ENCODE results near the gene TOR2A. TPM values are rescaled to one million over a fixed set of nuclear protein-coding genes. Genes with fewer than 3 reads are reported as not detected.

TOR2A gene
- total and polyA plus RNA-seq, 2 of the 8 experiments (the other 6 are each of a cell fraction or from before 2014, with no cell fraction given): 18.7 to 24.9 TPM

GRCh38 chr9:127751269-127752054 is 16.4 kb upstream of the TOR2A start:
- CTCF ChIA-PET (ENCODE audit: partially characterized antibody): interaction anchor here (0.9 kb wide), 1 partner anchor 12 kb away, joined by 4 read pairs; no protein-coding TSS in a partner anchor
- Histone ChIP-seq H3K79me1 (ENCODE audit: low read depth, low read length) (no peaks in the 10 kb centered on the region), H2BK5ac (ENCODE audit: low read depth, low read length) (no peak overlapping the region), H3K23ac (ENCODE audit: insufficient read length) (no peak overlapping the region), H2BK15ac (ENCODE audit: low read length) (no peak overlapping the region), H4K20me1 (replicated peaks in 1 of 2; ENCODE audit: control insufficient read depth in 1 of 2, insufficient read depth in 2 of 2, low read length in 2 of 2) (peaks cover 5 to 23% of the 10 kb centered on the region in 2 experiments), H3K4me2 (ENCODE audit: insufficient read depth in 1 of 2, low read depth in 2 of 2, low read length in 2 of 2) (no peak overlapping the region), H3K4ac (replicated peaks; ENCODE audit: insufficient read length, low read depth, low read length) (no peak overlapping the region), H3K4me3 (ENCODE audit: extremely low read depth in 1 of 4, insufficient read depth in 2 of 4, low read depth in 3 of 4, low read length in 4 of 4) (no peak overlapping the region), H3K14ac (ENCODE audit: insufficient read length) (no peak overlapping the region), H3K27ac (ENCODE audit: low read depth, low read length) (no peak overlapping the region), H3K27me3 (replicated peaks in 1 of 4; ENCODE audit: control insufficient read depth in 3 of 4, extremely low read depth in 1 of 4, insufficient read depth in 3 of 4, low read length in 3 of 4) (peaks cover 0 to 16% (median 8%) of the 10 kb centered on the region in 4 experiments; a peak in 6 of 7 replicates), H3K56ac (replicated peaks; ENCODE audit: insufficient read length, low read depth, low read length) (no peak overlapping the region), H3K9ac (replicated peaks in 1 of 4; ENCODE audit: extremely low read depth in 1 of 4, low read depth in 3 of 4, low read length in 3 of 4) (no peak overlapping the region), H2BK120ac (replicated peaks; ENCODE audit: low read depth, low read length) (no peak overlapping the region), H2BK12ac (ENCODE audit: low read depth, low read length) (no peak overlapping the region), H3K4me1 (replicated peaks in 1 of 4; ENCODE audit: control insufficient read depth in 3 of 4, insufficient read depth in 4 of 4, low read length in 3 of 4) (peaks cover 0 to 4% (median 1%) of the 10 kb centered on the region in 4 experiments; a peak in 4 of 7 replicates), H3K23me2 (ENCODE audit: low read depth, low read length) (peaks cover 13% of the 10 kb centered on the region; the same call in 1 of the 2 replicates), H4K8ac (ENCODE audit: extremely low read depth, insufficient read depth, low read length) (no peak overlapping the region), H4K91ac (replicated peaks; ENCODE audit: insufficient read length, low read length) (no peak overlapping the region), H3K36me3 (ENCODE audit: control insufficient read depth in 2 of 4, insufficient read depth in 4 of 4, low read length in 3 of 4) (no peaks in the 10 kb centered on the region; a peak in 2 of 8 replicates), H3K9me3 (ENCODE audit: insufficient read depth in 2 of 2, low read depth in 1 of 2, low read length in 1 of 2) (no peaks in the 10 kb centered on the region), H2AK5ac (ENCODE audit: low read depth, low read length) (no peak overlapping the region), H4K5ac (ENCODE audit: insufficient read length, low read depth, low read length) (no peak overlapping the region), H2BK20ac (ENCODE audit: low read length) (no peak overlapping the region), H2AFZ (ENCODE audit: low read length) (no peak overlapping the region), H3K79me2 (ENCODE audit: control insufficient read depth in 1 of 2, insufficient read depth in 2 of 2, low read length in 2 of 2) (no peaks in the 10 kb centered on the region), H3K18ac (ENCODE audit: extremely low read depth, low read length) (no peak overlapping the region)
- peak in 1 of 2 experiments; percentile 80 for DNase-seq (ENCODE audit: low read depth in 1 of 2, low spot score in 2 of 2)
- no peak for TF ChIP-seq GTF2F1 (IDR thresholded peaks at IDR 0.05; ENCODE audit: borderline replicate concordance, low read depth, low read length)
- TF ChIP-seq RBBP5 (IDR thresholded peaks at IDR 0.05; ENCODE audit: borderline replicate concordance, low read depth, low read length): no peak
- no peak for TF ChIP-seq BRCA1 (IDR thresholded peaks at IDR 0.05; ENCODE audit: low read depth, low read length)
- peak; percentile 81 to 89; a peak in 3 of 4 replicates for TF ChIP-seq SIN3A (conservative IDR thresholded peaks at IDR 0.05 in 1 of 2, IDR thresholded peaks at IDR 0.05 in 1 of 2; ENCODE audit: low read depth in 1 of 2, low read length in 2 of 2)
- FAIRE-seq: peak; percentile 7
- WGBS, 2 experiments (ENCODE audit: extremely low coverage in 1 of 2, insufficient coverage in 1 of 2, insufficient read length in 1 of 2, insufficient replicate concordance in 2 of 2, low coverage in 1 of 2, low lambda C conversion rate in 2 of 2, missing lambda C conversion rate in 1 of 2): 62% methylated on average over 10 of the region's 10 CpGs; no CpG with 5 or more reads in 1 of the 2 experiments
- POLR2A ChIA-PET (ENCODE audit: partially characterized antibody): interaction anchor here (1.1 kb wide), 2 partner anchors 17 to 36 kb away, joined by 3 read pairs; partner anchors contain the start of genes PTRH1 and TTC16
